NCI-H2107 treated with DMSO at 0.1 percent for 48 hours (cell line): ENCODE data around the gene WDR64.
A peak's percentile ranks its signal among the peaks of the same experiment; 100 is the strongest.

ENCODE experiments used
- DNase-seq: peaks from one replicate; lab custom pipeline; 2025; ENCODE audit not compliant: unreplicated experiment; lab: John Stamatoyannopoulos, UW

The WDR64 gene

DNA sequence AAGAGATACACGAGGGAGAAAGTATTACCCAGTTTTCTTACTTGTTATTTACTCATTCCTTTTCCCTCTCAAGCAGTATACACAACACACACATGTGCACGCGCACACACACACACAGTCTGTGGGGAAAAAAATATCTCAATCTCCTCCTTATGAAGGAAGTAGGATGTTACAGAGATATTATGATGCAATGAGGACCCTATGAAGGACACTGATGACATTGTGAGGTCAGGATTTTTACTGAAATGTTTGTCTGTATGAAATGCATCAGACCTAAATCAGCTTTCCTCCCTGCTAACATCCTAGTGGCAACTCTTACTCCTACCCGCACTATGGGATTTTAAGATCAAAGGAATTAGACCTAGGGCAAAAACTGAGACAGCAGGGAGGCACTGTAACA is at the start of gene WDR64:
Gene WDR64, plus strand, starts transcription at position 270 of the 400 bp plus-strand sequence. CDS start 204 bp downstream, outside the sequence.
- DNase-seq, result no peak

DNA sequence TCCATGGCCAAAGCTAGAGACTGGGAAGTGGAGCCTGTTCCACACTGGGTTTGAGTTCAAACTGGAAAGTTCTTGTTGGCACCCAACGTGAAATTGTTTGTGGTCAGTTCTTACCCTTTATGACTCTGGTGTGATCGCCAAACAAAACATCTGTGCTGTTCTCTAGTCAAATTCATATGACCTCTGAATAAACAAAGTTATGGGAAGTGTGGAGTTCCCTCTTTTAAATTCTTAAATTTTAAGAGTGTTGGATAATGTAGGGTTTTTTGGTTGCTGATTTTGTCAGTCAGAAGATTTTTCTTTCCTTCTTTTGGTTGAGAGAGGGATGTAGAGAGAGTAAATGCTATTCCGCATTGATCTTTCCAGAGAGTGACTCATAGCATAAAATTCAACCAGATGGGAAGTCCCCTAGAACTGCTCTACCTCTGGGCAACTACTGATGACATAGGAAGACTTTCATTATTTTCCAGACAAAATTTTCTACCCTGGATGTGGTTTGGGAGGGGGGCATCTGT is 48.3 kb upstream of the WDR64 start:
- no peak for DNase-seq

DNA sequence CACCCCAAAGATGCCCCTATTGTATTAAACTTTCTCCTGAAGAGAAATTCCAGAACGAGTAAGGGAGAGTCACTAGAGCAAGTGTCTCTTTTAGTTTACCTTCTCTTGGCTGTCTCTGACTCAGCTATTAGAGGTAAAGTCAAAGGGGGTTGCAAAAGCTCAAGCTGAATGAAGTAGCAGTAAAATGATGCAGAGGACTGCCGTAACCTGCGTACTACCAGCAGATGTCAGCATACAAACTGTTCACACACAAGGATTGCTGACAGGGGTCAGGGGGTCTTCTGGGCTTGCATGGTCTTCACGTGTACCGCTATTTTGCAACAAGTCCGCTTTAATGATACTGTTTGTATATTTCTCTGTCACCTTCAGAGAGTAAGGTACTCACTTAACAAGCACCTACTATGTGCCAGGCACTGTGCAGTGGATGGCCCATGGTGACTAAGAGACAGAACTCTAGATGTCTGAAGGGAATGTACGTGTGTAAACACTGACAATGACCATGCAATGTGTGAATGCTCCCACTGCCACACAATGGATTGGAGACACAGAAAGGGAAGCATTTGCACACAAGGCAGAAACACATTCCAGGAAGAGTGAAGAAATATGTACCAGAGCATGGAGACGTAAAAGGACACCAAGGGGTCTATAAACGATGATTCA is 46.8 kb upstream of the WDR64 start:
- no peak for DNase-seq

DNA sequence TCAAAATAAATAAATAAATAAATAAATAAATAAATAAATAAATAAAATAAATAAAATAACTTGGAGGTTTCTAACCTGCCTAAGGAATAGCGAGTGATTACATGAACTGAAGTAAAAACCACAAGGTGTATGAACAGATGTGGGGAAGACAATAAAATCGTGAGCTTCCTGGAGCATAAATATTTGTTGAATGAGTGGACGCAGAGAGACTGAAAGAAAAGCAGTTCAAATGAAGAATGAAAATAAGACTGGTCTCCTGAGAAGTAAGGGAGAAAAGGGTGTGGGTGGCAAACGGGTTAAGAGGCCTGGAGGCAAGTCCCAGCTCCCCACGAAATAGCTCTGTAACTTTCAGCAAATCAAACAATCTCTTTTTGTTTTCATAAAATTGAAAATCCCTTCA is 45.5 kb upstream of the WDR64 start:
- DNase-seq, result no peak

DNA sequence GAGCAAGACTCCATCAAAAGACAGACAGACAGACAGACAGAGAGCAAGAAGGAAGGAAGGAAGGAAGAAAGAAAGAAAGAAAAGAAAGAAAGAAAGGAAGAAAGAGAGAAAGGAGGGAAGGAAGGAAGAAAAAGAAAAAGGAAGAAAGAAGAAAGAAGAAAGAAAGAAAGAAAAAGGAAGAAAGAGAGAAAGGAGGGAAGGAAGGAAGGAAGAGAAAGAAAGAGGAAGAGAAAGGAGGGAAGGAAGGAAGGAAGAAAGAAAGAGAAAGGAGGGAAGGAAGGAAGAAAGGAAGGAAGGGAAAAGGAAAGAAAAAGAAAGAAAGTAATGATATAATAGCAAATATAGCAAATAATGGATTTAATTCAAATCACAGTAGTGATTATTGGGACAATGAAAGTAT is 44.6 kb upstream of the WDR64 start:
- no peak for DNase-seq

DNA sequence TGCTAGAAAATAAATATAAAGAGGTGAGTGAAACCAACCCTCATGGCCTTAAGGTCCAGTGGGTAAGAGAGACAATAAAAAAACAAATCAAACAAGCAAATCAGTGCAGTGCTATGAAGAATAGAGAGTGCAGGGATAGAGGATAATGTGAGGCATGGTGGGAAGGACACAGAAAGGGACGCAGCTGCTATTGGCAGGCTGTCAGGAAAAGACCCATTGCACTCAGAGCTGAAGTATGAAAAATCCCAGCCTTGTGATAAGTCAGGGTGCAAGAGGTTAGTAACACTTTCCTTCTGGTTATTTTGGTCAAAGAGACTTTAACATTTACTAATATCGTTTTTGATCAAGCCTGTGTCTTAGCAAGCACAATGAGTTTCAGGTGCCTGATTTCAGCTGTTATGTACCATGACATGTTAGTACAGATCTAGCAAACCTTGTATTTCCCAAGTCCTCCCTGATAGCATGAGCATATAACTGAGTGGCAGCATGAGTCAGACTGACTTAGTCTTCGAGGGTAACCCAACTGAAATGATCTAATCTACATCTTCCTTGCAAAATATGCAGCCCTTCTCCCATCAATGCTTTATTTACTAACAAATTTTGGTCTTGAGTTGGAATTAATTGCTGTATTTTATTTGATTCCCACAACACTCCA is 43.6 kb upstream of the WDR64 start:
- DNase-seq, result no peak

DNA sequence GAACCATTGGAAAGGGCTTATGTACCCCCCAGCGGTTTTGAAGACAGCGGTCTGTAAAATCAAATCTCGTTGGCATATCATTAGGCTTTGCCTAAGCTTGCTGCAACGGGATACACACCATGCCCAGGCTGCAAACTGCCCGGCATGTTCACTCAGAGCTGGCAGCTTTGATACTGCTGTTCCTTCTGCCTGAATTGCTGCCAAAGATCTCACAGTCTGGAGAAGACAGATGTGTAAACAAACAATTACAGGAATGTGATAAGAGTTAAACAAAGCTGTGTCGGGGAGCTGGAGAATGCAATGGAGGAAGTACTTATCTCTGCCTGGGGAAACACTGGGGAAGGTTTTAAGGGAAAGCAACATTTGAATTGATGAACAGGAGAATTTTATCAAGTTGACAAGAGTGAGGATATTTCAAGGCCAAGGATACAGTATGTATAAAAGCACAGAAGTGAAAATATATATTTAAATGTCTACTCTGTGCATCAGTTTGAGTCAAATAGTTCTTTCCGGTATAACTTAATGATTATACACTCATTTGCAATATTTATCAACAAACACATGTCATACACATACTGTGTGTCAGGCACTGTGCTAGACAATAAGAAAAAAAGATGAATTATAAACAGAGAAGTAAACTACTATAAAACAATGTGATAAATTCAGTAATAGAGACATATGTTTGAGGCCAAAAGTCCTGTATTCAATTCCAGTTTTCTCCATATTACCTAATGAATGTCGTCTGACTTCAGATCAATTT is 41.8 kb upstream of the WDR64 start:
- DNase-seq, result peak; percentile 64

DNA sequence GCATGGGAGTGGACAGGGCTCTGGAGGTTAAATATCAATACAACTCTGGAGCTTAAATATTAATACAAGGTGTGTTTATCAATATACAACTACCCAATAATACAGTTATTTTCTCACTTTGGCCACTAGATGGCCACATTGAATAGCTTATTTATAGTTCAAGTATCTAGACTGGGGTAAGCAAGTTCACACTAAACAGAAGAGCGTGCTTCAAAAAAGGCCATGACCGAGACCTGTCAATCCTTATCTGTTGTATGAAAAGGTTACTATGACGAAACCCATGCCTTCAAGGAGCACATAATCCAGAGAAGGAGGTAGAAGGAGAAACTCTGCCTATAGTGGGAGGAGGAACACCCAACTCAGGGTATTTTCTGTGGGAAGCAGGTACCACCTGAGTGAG is 41.0 kb upstream of the WDR64 start:
- peak; percentile 81 for DNase-seq

DNA sequence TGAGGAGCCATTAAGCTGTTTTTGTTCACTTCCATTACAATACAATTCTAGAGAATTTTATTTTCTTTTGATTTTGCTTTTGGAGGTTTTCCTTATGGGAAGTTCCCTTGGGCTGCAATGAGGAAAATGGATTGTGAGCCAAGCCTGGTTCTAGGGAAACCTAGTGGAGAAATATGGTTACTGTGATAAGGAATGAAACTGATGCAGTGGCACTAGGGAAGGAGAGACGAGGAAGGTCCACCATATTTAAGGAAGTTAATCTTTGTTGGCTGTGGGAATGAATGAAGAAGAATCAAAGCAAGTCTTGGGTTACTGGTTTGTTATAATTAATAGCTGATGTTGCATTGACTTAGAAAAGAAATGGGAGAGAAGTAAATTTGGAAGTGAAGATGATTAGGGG is 40.3 kb upstream of the WDR64 start:
- DNase-seq, result no peak

DNA sequence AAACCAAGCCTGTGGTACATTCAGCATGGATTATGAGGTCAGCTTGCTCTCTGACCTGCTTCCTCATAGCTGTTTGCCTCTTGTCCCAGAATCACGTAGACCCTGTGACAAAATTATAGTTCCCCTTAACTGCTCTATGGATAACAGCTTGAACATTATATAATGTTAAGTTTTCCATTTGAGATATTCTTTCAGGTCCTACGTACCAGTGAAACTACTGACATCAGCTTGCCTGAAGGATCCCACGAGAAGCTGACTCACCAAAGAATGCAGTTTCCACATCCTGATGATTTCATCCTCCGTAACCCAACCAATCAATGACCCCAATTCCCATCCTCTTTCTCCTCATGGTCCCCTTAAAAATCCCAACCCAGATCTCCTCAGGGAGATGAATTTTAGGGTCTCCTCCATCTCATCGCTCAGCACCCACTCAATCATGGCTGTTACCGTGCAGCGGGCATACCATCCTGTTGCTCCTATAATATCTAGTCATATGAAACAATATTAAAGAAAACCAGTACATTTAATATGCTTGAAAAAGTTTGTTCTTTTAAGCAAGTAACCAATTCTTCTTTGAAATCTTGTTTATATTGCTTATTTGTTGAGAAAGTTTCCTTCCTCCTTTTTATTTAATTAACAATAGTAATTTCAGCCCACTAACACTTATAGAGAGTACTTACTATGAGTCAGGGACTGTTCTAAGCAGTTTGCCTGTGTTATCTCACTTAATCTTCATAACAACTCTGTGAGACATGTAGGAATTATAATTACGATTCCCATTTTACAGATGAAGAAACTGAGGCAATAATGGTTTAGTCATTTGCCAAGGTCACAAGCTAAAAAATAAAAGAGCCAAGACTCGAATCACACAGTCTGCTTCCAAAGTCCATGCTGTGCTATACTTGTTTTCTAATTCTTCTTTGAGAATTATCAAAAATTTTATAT is 39.3 kb upstream of the WDR64 start:
- DNase-seq, result no peak

DNA sequence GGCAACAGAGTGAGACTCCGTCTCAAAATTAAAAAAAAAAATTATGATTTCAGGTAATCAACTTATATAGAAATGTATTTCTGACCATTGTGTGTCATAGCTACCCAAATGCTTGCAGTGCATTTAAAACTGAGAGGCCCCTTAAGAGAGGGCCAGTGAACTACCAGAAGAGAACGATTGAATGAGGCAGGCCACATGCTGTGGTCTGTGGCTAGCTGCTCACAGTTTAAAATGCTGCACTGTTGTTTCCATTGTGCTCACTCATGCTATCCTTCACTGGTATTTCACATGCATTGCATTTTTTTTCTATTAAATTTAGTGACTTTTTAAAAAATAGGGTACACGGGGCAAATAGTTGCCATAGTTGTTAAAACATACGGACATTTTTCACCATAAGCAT is 37.9 kb upstream of the WDR64 start:
- no peak for DNase-seq

DNA sequence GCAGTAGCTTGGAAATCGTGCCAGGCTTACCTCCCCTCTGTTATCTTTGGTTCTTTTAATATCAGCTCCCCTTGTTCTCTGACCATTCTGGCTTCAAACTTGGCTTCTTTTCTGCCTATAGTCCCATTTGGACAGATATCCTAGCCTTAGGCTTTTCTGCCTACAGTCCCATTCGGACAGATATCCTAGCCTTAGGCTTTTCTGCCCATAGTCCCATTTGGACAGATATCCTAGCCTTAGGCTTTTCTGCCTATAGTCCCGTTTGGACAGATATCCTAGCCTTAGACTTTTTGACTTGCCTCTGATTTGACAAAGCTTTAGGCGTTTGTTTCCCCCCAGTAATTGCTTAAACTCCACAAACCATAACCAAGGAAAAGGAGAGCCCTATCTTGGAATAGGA is 37.5 kb upstream of the WDR64 start:
- no peak for DNase-seq

DNA sequence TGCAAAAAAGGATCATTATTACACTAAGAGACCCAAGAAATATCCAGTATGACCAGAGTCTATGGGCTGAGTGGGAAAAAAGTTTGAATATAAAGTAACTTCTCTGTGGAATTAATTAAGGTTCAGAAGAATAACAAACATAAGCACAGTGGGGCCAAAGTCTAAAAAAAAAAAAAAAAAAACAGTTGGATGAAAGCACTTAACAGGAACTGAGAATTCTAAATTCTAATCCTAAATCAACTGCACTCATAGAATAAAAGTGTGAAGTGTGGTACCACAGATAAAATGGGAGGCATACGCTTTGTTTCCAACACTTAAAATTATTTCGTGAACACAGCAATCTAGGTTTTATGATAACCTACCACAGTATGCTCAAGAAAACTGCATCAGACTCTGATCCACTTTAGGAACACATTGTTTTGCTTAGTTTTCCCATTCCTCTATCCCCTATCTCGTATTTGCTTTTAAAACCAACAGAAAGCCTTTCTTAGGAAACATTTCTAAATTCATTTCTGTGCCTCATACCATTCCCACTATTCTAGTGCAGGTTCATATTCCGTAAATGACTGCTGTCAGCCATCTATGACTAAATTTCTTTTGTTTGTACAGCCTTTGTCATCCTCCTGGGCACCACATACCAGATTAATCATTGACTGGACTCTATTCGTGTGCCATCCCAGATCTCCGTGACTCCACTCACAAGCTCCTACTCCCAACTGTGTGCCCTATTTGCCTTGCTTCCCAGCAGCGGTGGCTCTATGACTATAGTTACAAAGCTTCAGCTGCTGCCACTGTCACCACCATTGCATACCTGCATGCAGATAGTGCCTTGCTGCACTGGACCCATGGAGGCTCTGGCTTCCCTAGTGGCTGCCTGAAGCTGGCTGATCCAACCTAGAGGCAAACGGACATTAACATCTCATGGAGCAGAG is 36.8 kb upstream of the WDR64 start:
- no peak for DNase-seq

DNA sequence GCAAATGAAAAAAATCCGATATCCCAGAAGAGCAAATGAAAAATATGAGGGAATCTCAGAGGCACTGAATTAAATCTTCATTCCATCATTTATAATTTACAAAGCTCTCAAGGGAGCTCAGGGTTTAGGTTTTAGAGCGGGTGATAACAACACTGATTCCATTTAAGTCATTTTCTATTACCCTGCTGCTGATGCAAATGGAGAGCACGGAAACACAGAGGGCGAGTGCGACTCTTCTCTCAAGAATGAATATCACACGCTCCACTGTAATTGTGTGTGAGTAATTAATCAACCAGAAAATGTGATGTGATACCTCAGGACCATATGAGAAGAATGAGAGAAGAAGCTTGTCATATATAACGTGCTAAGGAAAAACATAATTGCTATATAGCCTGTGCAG is 34.7 kb upstream of the WDR64 start:
- no peak for DNase-seq

DNA sequence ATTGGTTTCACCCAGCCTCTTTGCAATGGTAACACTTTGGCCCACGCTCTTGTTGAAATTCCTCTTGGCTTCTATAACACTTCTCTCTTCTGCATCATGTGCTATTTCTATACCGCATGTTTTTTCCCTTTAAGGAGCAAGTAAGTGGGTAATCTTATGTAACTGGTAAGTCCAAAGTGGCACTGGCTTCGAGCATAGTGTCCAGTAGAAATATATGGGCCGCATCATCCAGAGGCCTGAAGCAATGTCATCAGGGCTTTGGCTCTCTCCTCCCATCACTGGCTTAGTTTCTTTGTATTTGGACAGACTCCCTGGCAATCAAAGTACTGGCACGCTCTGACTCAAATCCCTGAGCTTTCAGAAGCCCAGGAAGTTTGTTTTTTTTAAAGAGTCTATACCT is 29.4 kb upstream of the WDR64 start:
- DNase-seq, result no peak

DNA sequence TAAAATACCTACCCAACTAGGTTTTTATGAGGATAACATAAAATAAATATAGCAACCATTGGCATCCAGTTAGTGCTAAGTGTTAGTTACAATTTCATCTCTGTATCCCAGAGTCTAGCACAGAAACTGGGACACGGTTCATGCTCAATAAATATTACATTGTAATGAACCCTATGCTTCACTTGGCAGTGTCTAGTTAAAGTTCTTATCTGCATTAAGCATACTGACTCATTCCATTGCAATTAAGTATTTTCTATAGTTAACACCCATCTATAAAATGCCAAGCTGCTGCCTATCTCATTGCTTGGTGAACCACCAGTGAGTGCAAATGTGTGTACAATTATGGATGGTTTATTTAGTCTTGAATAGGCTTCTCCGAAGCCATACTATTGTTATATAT is 27.1 kb upstream of the WDR64 start:
- DNase-seq, result no peak

DNA sequence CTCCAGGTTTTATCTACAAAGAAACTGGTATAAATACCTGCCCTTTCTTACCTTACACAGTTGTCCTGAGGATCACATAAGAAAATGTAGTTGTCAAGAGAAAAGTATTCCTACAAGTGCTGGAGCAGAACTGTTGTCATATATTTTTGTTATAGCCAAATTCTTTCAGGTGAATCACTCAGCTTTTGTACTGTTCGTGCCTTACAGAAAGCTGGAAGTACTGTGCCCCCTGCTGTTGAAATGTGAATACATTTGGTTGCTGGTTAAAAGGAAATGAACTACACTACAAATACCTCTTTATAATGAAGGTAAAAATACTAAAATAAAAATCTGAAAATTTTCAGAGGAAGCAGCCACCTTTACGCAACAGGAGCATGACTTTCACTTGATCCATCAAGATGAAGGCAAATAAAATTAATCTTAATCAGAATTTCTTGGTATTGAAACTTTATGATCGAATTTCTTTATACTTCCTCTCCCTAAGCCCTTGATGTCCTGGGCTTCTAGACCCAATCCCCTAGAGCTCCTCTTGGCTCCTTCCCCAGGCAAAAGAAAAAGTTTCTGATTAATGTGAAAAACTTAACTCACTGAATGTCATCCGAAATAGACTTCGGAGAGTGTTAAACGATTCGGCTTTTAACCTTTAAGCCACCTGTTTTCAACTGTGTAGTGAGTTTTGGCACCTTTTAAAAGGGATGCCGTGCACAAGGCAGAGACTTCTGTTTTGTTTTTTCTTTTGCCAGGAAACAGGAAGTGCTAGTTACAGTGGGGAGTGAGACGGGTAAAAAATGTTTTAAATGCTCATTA is 24.4 kb upstream of the WDR64 start:
- peak; percentile 53 for DNase-seq

DNA sequence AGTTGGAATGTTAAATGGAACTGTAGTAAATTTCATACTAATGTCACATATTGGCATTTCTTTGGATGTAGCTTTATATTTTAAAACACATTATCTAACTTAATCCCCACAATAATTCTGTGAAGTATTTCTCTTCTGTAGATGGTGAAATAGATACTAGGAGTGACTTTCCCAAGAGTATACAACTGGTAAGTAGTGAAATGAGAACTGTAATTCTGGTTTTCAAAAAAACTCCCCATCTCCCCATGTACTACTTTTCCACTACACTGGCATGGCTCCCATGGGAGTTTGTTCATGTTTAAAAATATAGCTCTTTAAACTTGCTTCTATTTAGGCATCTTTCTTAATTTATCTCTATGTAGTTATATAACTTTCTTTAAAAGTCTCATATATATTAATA is 22.1 kb upstream of the WDR64 start:
- no peak for DNase-seq

DNA sequence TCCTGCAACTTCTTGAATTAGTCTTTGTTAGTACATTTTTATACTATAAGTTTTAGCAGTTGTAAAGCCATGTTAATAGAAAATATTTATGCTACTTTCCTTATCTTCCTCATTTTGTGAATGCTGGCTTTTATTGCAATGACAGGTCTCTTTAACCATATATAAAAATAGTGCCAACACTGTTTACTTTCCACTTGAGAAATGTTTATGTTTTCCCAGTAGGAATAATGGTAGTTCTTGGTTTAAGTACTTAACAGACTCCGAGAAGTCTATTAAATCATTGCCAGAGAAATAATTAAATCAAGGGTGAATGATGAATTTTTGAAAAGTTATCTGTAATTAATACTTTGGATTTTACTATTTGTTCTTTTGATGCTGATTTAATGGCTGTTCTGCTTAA is 21.6 kb upstream of the WDR64 start:
- DNase-seq, result no peak
